GM21526 (cell line): ENCODE results near the gene FAM72A.
"Not testable (repeated sequence)": the region's sequence is repeated elsewhere in the genome, so short reads cannot be mapped to it uniquely, and the experiment has no call there.

Experiments used
- ATAC-seq: cut with Tn5 transposase; IDR thresholded peaks from one replicate; pipeline ENCODE4 v1.9.1; 2021; ENCODE audit warnings: moderate library complexity; ENCODE audit not compliant: unreplicated experiment, low FRiP score

Gene FAM72A

GRCh38 chr1:206202789-206203363 is at the start of gene FAM72A:
FAM72A (minus strand) TSS chr1:206202839; CDS start chr1:206202025, 814 bp downstream.
- ATAC-seq = peak; percentile 88

GRCh38 chr1:206250953-206251681 is 48.5 kb upstream of the FAM72A start:
- not testable (repeated sequence) for ATAC-seq

- ATAC-seq = not testable (repeated sequence)
These were observed 43.7 kb upstream of the FAM72A start for GRCh38 chr1:206246129-206246886.

- not testable (repeated sequence) for ATAC-seq
These were observed 42.8 kb upstream of the FAM72A start for GRCh38 chr1:206245479-206245878.

- ATAC-seq = peak; percentile 98
These were observed 40.7 kb upstream of the FAM72A start for GRCh38 chr1:206243335-206243734.

- ATAC-seq = peak; percentile 59
These were observed 37.6 kb upstream of the FAM72A start for GRCh38 chr1:206240288-206240687.

- ATAC-seq = not testable (repeated sequence)
These were observed 32.6 kb upstream of the FAM72A start for GRCh38 chr1:206235190-206235589.

GRCh38 chr1:206234189-206234916 is 31.7 kb upstream of the FAM72A start:
- not testable (repeated sequence) for ATAC-seq

- peak; percentile 61 for ATAC-seq
These were observed 30.5 kb upstream of the FAM72A start for GRCh38 chr1:206232970-206233645.

GRCh38 chr1:206231989-206232388 is 29.4 kb upstream of the FAM72A start:
- not testable (repeated sequence) for ATAC-seq

GRCh38 chr1:206229286-206229685 is 26.6 kb upstream of the FAM72A start:
- ATAC-seq = not testable (repeated sequence)

GRCh38 chr1:206226886-206227285 is 24.2 kb upstream of the FAM72A start:
- ATAC-seq = not testable (repeated sequence)

GRCh38 chr1:206225386-206225785 is 22.7 kb upstream of the FAM72A start:
- not testable (repeated sequence) for ATAC-seq

GRCh38 chr1:206224190-206224776 is 21.6 kb upstream of the FAM72A start:
- ATAC-seq = not testable (repeated sequence)

GRCh38 chr1:206221585-206221984 is 18.9 kb upstream of the FAM72A start:
- not testable (repeated sequence) for ATAC-seq

- not testable (repeated sequence) for ATAC-seq
These were observed 17.8 kb upstream of the FAM72A start for GRCh38 chr1:206220332-206221000.

- not testable (repeated sequence) for ATAC-seq
These were observed 17.1 kb upstream of the FAM72A start for GRCh38 chr1:206219514-206220331.

GRCh38 chr1:206218765-206219164 is 16.1 kb upstream of the FAM72A start:
- ATAC-seq = not testable (repeated sequence)
